GM12875 (cell line): ENCODE results near the gene ATP9A.
"Not testable (repeated sequence)": the region's sequence is repeated elsewhere in the genome, so short reads cannot be mapped to it uniquely, and the experiment has no call there.

Experiments used
- H3K4me3 ChIP-seq: one replicate; pipeline ENCODE4 v1.5.1; 2011; ENCODE audit warnings: low read depth, low read length, control low read depth
- CTCF ChIP-seq: IDR thresholded peaks from 2 replicates; pipeline ENCODE4 v1.5.1; 2011; ENCODE audit warnings: low read depth, mild to moderate bottlenecking, control low read depth, inconsistent platforms, low read length, moderate library complexity, borderline replicate concordance; ENCODE audit not compliant: insufficient read depth

The ATP9A gene

GRCh38 chr20:51656726-51657260 lies 111.4 kb downstream of the ATP9A start:
- no peak for TF ChIP-seq CTCF
- H3K4me3 ChIP-seq, result no peak overlapping the region

GRCh38 chr20:51656089-51656488 lies 112.1 kb downstream of the ATP9A start:
- H3K4me3 ChIP-seq, result not testable (repeated sequence)

- no peak for TF ChIP-seq CTCF
- H3K4me3 ChIP-seq, result no peak overlapping the region
Observed at GRCh38 chr20:51654495-51654894, 113.7 kb downstream of the ATP9A start.

GRCh38 chr20:51654060-51654459 lies 114.1 kb downstream of the ATP9A start:
- no peak overlapping the region for H3K4me3 ChIP-seq
- TF ChIP-seq CTCF, result no peak

- H3K4me3 ChIP-seq, result no peak overlapping the region
- no peak for TF ChIP-seq CTCF
Observed at GRCh38 chr20:51653226-51653625, 115.0 kb downstream of the ATP9A start.

GRCh38 chr20:51651921-51652549 lies 116.2 kb downstream of the ATP9A start:
- no peak for TF ChIP-seq CTCF

GRCh38 chr20:51650685-51651134 lies 117.5 kb downstream of the ATP9A start:
- H3K4me3 ChIP-seq, result no peak overlapping the region
- no peak for TF ChIP-seq CTCF

More at GRCh38 chr20:51651921-51652549, 116.2 kb downstream of the ATP9A start:
- no peak overlapping the region for H3K4me3 ChIP-seq
